Neuronal stem cell (in vitro differentiated cells): ENCODE data around the gene CDCA7L.
"Not testable (repeated sequence)": the region's sequence is repeated elsewhere in the genome, so short reads cannot be mapped to it uniquely, and the experiment has no call there.

ENCODE experiments used
- DNase-seq: peaks from one replicate; pipeline ENCODE4 v3.0.0-alpha.2; 2013; ENCODE audit warnings: low spot score
- H2AFZ ChIP-seq: one replicate; pipeline ENCODE4 v1.6.1; 2013; ENCODE audit warnings: mild to moderate bottlenecking, low read length, inconsistent platforms
- H2AK5ac ChIP-seq: 2 replicates; pipeline ENCODE4 v1.6.1; 2013; ENCODE audit warnings: low read depth, mild to moderate bottlenecking, inconsistent platforms, low read length, moderate library complexity, mixed read lengths
- H2BK120ac ChIP-seq: 2 replicates; pipeline ENCODE4 v1.6.1; 2013; ENCODE audit warnings: low read depth, mild to moderate bottlenecking, inconsistent platforms, low read length, moderate library complexity, mixed read lengths
- H2BK12ac ChIP-seq: one replicate; pipeline ENCODE4 v1.6.1; 2013; ENCODE audit warnings: low read length, inconsistent platforms
- H2BK15ac ChIP-seq: 2 replicates; pipeline ENCODE4 v1.6.1; 2013; ENCODE audit warnings: mild to moderate bottlenecking, low read length, inconsistent platforms, mixed read lengths
- H2BK5ac ChIP-seq: one replicate; pipeline ENCODE4 v1.6.1; 2013; ENCODE audit warnings: inconsistent platforms, mild to moderate bottlenecking, low read length, moderate library complexity
- H3K14ac ChIP-seq: one replicate; pipeline ENCODE4 v1.6.1; 2013; ENCODE audit warnings: low read length, inconsistent platforms
- H3K18ac ChIP-seq: 2 replicates; pipeline ENCODE4 v1.6.1; 2013; ENCODE audit warnings: low read length, inconsistent platforms
- H3K23ac ChIP-seq: 2 replicates; pipeline ENCODE4 v1.6.1; 2013; ENCODE audit warnings: low read depth, mild to moderate bottlenecking, mixed read lengths, low read length, inconsistent platforms; ENCODE audit not compliant: poor library complexity
- H3K27ac ChIP-seq: replicated peaks from 3 replicates; pipeline ENCODE4 v1.5.1; 2013; ENCODE audit warnings: low read length, inconsistent platforms
- H3K27me3 ChIP-seq, 3 experiments: 2 replicates each; pipeline ENCODE4 v1.6.1; 2013; ENCODE audit warnings: low read length in 3 of 3, mild to moderate bottlenecking in 2 of 3, inconsistent platforms in 1 of 3, low read depth in 1 of 3, mixed read lengths in 1 of 3, moderate library complexity in 1 of 3; ENCODE audit not compliant: control insufficient read depth in 3 of 3, insufficient read depth in 3 of 3
- H3K36me3 ChIP-seq, 2 donors: replicated peaks in 1 of 2; 2 replicates each; pipeline ENCODE4 v1.6.1; 2013; ENCODE audit warnings: low read length in 2 of 2; ENCODE audit not compliant: control insufficient read depth in 2 of 2, insufficient read depth in 2 of 2
- H3K4ac ChIP-seq: 2 replicates; pipeline ENCODE4 v1.6.1; 2013; ENCODE audit warnings: inconsistent platforms, mild to moderate bottlenecking, low read length, moderate library complexity
- H3K4me1 ChIP-seq, 2 donors: 1 replicate in 1 of 2; 2 replicates in 1 of 2; pipeline ENCODE4 v1.6.1; 2013; ENCODE audit warnings: low read length in 2 of 2, low read depth in 1 of 2; ENCODE audit not compliant: control insufficient read depth in 2 of 2, insufficient read depth in 1 of 2
- H3K4me2 ChIP-seq: one replicate; pipeline ENCODE4 v1.6.1; 2013; ENCODE audit warnings: mild to moderate bottlenecking, low read length, inconsistent platforms; ENCODE audit not compliant: insufficient read depth, poor library complexity, severe bottlenecking
- H3K4me3 ChIP-seq, 2 donors: 2 replicates each; pipeline ENCODE4 v1.5.1; 2013; ENCODE audit warnings: low read length in 2 of 2, mild to moderate bottlenecking in 2 of 2, inconsistent platforms in 1 of 2, moderate library complexity in 1 of 2
- H3K79me1 ChIP-seq: one replicate; pipeline ENCODE4 v1.6.1; 2013; ENCODE audit warnings: low read depth, mild to moderate bottlenecking, inconsistent platforms, low read length, moderate library complexity
- H3K9ac ChIP-seq: one replicate; pipeline ENCODE4 v1.6.1; 2013; ENCODE audit warnings: mild to moderate bottlenecking, low read depth, low read length, inconsistent platforms; ENCODE audit not compliant: poor library complexity
- H3K9me3 ChIP-seq, 2 donors: replicated peaks in 1 of 2; 2 replicates each; pipeline versions ENCODE3 to v1.6.1; 2013; ENCODE audit warnings: low read length in 2 of 2, mild to moderate bottlenecking in 2 of 2, inconsistent platforms in 1 of 2, low read depth in 1 of 2, mixed read lengths in 1 of 2, moderate library complexity in 1 of 2; ENCODE audit not compliant: control insufficient read depth in 2 of 2, insufficient read depth in 1 of 2
- H4K8ac ChIP-seq: one replicate; pipeline ENCODE4 v1.6.1; 2013; ENCODE audit warnings: low read depth, mild to moderate bottlenecking, inconsistent platforms, low read length, moderate library complexity
- H4K91ac ChIP-seq: one replicate; pipeline ENCODE4 v1.6.1; 2013; ENCODE audit warnings: low read length, low read depth, mild to moderate bottlenecking, inconsistent platforms; ENCODE audit not compliant: poor library complexity
- WGBS, 2 donors: extraction: QIAGEN DNeasy Blood & Tissue Kit; methylation state at CpG; one replicate each; pipeline ENCODE4 v1.1.7; 2013; ENCODE audit warnings: missing lambda C conversion rate in 2 of 2, mixed read lengths in 1 of 2; ENCODE audit not compliant: insufficient read length in 2 of 2, insufficient replicate concordance in 1 of 2; ENCODE audit errors: extremely low coverage in 2 of 2; 5-methylcytosine and 5-hydroxymethylcytosine counted together

CDCA7L gene

GRCh38 chr7:21934808-21935207 lies 10.9 kb downstream of the CDCA7L start:
- Histone ChIP-seq H3K9ac (no peak overlapping the region), H3K4me3 (no peak overlapping the region), H3K4ac (no peak overlapping the region), H2BK15ac (no peak overlapping the region), H2AK5ac (no peak overlapping the region), H3K4me2 (no peak overlapping the region), H2BK5ac (no peak overlapping the region), H3K18ac (no peak overlapping the region), H3K36me3 (peaks cover 0 to 5% of the 10 kb centered on the region in 2 donors), H4K8ac (no peak overlapping the region), H2AFZ (no peak overlapping the region), H4K91ac (no peak overlapping the region), H3K23ac (no peak overlapping the region), H2BK120ac (no peak overlapping the region), H3K27ac (no peak overlapping the region), H2BK12ac (no peak overlapping the region), H3K9me3 (peaks cover 0 to 14% of the 10 kb centered on the region in 2 donors), H3K14ac (no peak overlapping the region), H3K4me1 (no peaks in the 10 kb centered on the region), H3K79me1 (peaks cover 2% of the 10 kb centered on the region), H3K27me3 (no peaks in the 10 kb centered on the region)
- DNase-seq = no peak

- H3K27me3 ChIP-seq, H3K36me3 ChIP-seq, H2AK5ac ChIP-seq, H3K4me2 ChIP-seq, H2BK5ac ChIP-seq, H3K4me3 ChIP-seq, H2BK12ac ChIP-seq, DNase-seq, H3K79me1 ChIP-seq, H4K91ac ChIP-seq, H3K14ac ChIP-seq, H4K8ac ChIP-seq, H2BK15ac ChIP-seq, H3K23ac ChIP-seq, H3K4ac ChIP-seq, H3K9ac ChIP-seq, H2BK120ac ChIP-seq, H3K27ac ChIP-seq, H2AFZ ChIP-seq, H3K4me1 ChIP-seq, H3K18ac ChIP-seq: not testable (repeated sequence)
- peaks cover 0 to 12% of the 10 kb centered on the region in 2 donors for H3K9me3 ChIP-seq
- no CpG with 5 or more reads among the region's 3 CpGs for WGBS, 2 donors
Measured at GRCh38 chr7:21933293-21933692, 12.4 kb downstream of the CDCA7L start.

- no peak overlapping the region for H2BK15ac ChIP-seq
- H3K23ac ChIP-seq = no peak overlapping the region
- H3K79me1 ChIP-seq = peaks cover 2% of the 10 kb centered on the region
- no peaks in the 10 kb centered on the region for H3K9me3 ChIP-seq
- WGBS, 2 donors = no CpG with 5 or more reads among the region's 6 CpGs
- no peak overlapping the region for H3K18ac ChIP-seq
- no peak overlapping the region for H2BK5ac ChIP-seq
- H2BK12ac ChIP-seq = no peak overlapping the region
- no peak overlapping the region for H2AK5ac ChIP-seq
- no peak overlapping the region for H3K9ac ChIP-seq
- DNase-seq = no peak
- H3K36me3 ChIP-seq = no peaks in the 10 kb centered on the region
- no peak overlapping the region for H4K91ac ChIP-seq
- H3K4me3 ChIP-seq = no peak overlapping the region
- H3K27ac ChIP-seq = no peak overlapping the region
- H4K8ac ChIP-seq = no peak overlapping the region
- H3K14ac ChIP-seq = no peak overlapping the region
- H2AFZ ChIP-seq = no peak overlapping the region
- no peak overlapping the region for H2BK120ac ChIP-seq
- peaks cover 2 to 8% of the 10 kb centered on the region in 2 donors for H3K4me1 ChIP-seq
- no peak overlapping the region for H3K4me2 ChIP-seq
- no peaks in the 10 kb centered on the region for H3K27me3 ChIP-seq
- no peak overlapping the region for H3K4ac ChIP-seq
Measured at GRCh38 chr7:21927693-21928092, 18.0 kb downstream of the CDCA7L start.

GRCh38 chr7:21926448-21926847 lies 19.3 kb downstream of the CDCA7L start:
- Histone ChIP-seq H2BK120ac (no peak overlapping the region), H2BK12ac (no peak overlapping the region), H3K79me1 (peaks cover 2% of the 10 kb centered on the region), H3K36me3 (no peaks in the 10 kb centered on the region), H3K18ac (no peak overlapping the region), H3K4ac (no peak overlapping the region), H3K27ac (no peak overlapping the region), H4K91ac (no peak overlapping the region), H2BK5ac (no peak overlapping the region), H2BK15ac (no peak overlapping the region), H3K27me3 (no peaks in the 10 kb centered on the region), H3K14ac (no peak overlapping the region), H4K8ac (no peak overlapping the region), H3K9me3 (no peaks in the 10 kb centered on the region), H3K9ac (no peak overlapping the region), H3K4me2 (no peak overlapping the region), H3K4me3 (no peak overlapping the region), H2AK5ac (no peak overlapping the region), H2AFZ (no peak overlapping the region), H3K4me1 (peaks cover 6 to 8% of the 10 kb centered on the region in 2 donors), H3K23ac (no peak overlapping the region)
- WGBS, 2 donors = no CpG with 5 or more reads among the region's 1 CpG
- DNase-seq = no peak
